K562 (cell line): ENCODE measurements around the gene CPSF4L. TPM values are rescaled to one million over a fixed set of nuclear protein-coding genes. Genes with fewer than 3 reads are reported as not detected.

ENCODE experiments used
- ATAC-seq: fragments of 200-7000 bp; cut with Tn5 transposase; 3 replicates; pipeline ENCODE4 v1.9.1; 2020; ENCODE audit warnings: moderate library complexity
- BruUV-seq: library from RNA; stranded (reverse); fragments of 400-500 nt; replicated peaks from 2 replicates; lab custom pipeline; 2021; lab: Mats Ljungman, UMichigan
- CTCF ChIA-PET: fragments of 300-600 bp; formaldehyde crosslinking; extraction: SDS; loops from one replicate; lab custom pipeline; 2021; ENCODE audit warnings: low intra/inter-chr PET ratio; lab: Yijun Ruan, JAX
- POLR2A ChIA-PET: fragments of 300-600, 350-650 bp; sonication (Branson Sonifier 250); formaldehyde crosslinking; extraction: SDS; loops from one replicate; lab custom pipeline; 2021; ENCODE audit warnings: antibody characterized with exemption, inconsistent platforms; lab: Yijun Ruan, JAX
- DNase-seq, 4 experiments: peaks; one replicate each; pipeline versions ENCODE4 v3.0.0 to v3.0.0-alpha.2; 2011 to 2018; ENCODE audit warnings: low spot score in 3 of 4, mixed read lengths in 3 of 4; ENCODE audit errors: extremely low read depth in 1 of 4
- FAIRE-seq: peaks from 2 replicates; lab custom pipeline; 2011; peaks lifted over from hg19 to GRCh38; lab: Jason Lieb, UNC
- H2AFZ ChIP-seq: 2 replicates; pipeline ENCODE4 v1.6.0; 2011; ENCODE audit warnings: low read depth, low read length, control low read depth, inconsistent platforms
- H3K27ac ChIP-seq: fragments of 200-600 bp; 3 replicates; pipeline ENCODE4 v1.8.0; 2011; ENCODE audit warnings: low read depth, mild to moderate bottlenecking, control low read depth, inconsistent platforms, low read length, moderate library complexity, mixed read lengths; ENCODE audit errors: extremely low read depth
- H3K27me3 ChIP-seq, 2 experiments: fragments of 300-600 bp in 1 of 2; 2 replicates in 1 of 2; 3 replicates in 1 of 2; pipeline versions ENCODE4 v1.6.0 to v1.8.0; 2011; ENCODE audit warnings: inconsistent platforms in 2 of 2, low read length in 2 of 2, mild to moderate bottlenecking in 1 of 2, mixed read lengths in 1 of 2, moderate library complexity in 1 of 2; ENCODE audit not compliant: control insufficient read depth in 2 of 2, insufficient read depth in 2 of 2
- H3K36me3 ChIP-seq: fragments of 300-600 bp; 3 replicates; pipeline ENCODE4 v1.8.0; 2011; ENCODE audit warnings: mild to moderate bottlenecking, low read length, inconsistent platforms; ENCODE audit not compliant: control insufficient read depth, insufficient read depth
- H3K4me1 ChIP-seq, 2 experiments: fragments of 200-600 bp in 1 of 2; replicated peaks in 1 of 2; 2 replicates in 1 of 2; 3 replicates in 1 of 2; pipeline versions ENCODE4 v1.5.1 to v1.8.0; 2011; ENCODE audit warnings: inconsistent platforms in 2 of 2, low read length in 2 of 2, mild to moderate bottlenecking in 1 of 2, mixed read lengths in 1 of 2, moderate library complexity in 1 of 2; ENCODE audit not compliant: control insufficient read depth in 2 of 2, insufficient read depth in 2 of 2
- H3K4me2 ChIP-seq: 2 replicates; pipeline ENCODE4 v1.6.1; 2011; ENCODE audit warnings: low read length, control low read depth, inconsistent platforms, mixed read lengths; ENCODE audit not compliant: insufficient read depth
- H3K4me3 ChIP-seq: fragments of 200-600 bp; sonication (generic), shearing (Covaris generic); 2 replicates; pipeline ENCODE4 v1.5.1; 2016; ENCODE audit warnings: control low read depth, inconsistent platforms
- H3K79me2 ChIP-seq: fragments of 200-600 bp; 3 replicates; pipeline ENCODE4 v1.8.0; 2011; ENCODE audit warnings: low read length, inconsistent platforms; ENCODE audit not compliant: control insufficient read depth, insufficient read depth
- H3K9ac ChIP-seq, 2 experiments: 2 replicates each; pipeline versions ENCODE4 v1.6.0 to v1.6.1; 2011; ENCODE audit warnings: low read depth in 2 of 2, low read length in 2 of 2, control low read depth in 1 of 2, inconsistent platforms in 1 of 2, mild to moderate bottlenecking in 1 of 2, mixed read lengths in 1 of 2; ENCODE audit not compliant: insufficient read depth in 1 of 2
- H3K9me1 ChIP-seq: one replicate; pipeline ENCODE4 v1.6.0; 2011; ENCODE audit warnings: inconsistent platforms, mild to moderate bottlenecking, low read length, moderate library complexity; ENCODE audit not compliant: control insufficient read depth, insufficient read depth
- H3K9me3 ChIP-seq: replicated peaks from 2 replicates; pipeline ENCODE4 v1.5.1; 2011; ENCODE audit warnings: low read depth, low read length, inconsistent platforms; ENCODE audit not compliant: control insufficient read depth, insufficient read depth
- H4K20me1 ChIP-seq: replicated peaks from 2 replicates; pipeline ENCODE4 v1.6.1; 2011; ENCODE audit warnings: low read length, inconsistent platforms, mixed read lengths; ENCODE audit not compliant: control insufficient read depth, insufficient read depth
- CHD4 ChIP-seq: fragments of 200-600 bp; sonication (generic); IDR thresholded peaks from 3 replicates; pipeline ENCODE4 v1.6.1; 2012; ENCODE audit warnings: low read depth, mild to moderate bottlenecking, mixed read lengths, low read length, inconsistent platforms; ENCODE audit not compliant: insufficient read depth, insufficient replicate concordance, poor library complexity, severe bottlenecking
- FOXA1 ChIP-seq: fragments of 450-650 bp; IDR thresholded peaks from 2 replicates; pipeline ENCODE4 v1.6.1; 2016; ENCODE audit warnings: mild to moderate bottlenecking, borderline replicate concordance
- FOXK2 ChIP-seq, 2 experiments: fragments of 450-650 bp; IDR thresholded peaks in 1 of 2; conservative IDR thresholded peaks in 1 of 2; 2 replicates each; pipeline ENCODE4 v1.6.1; 2016; ENCODE audit warnings: low read depth in 2 of 2, mild to moderate bottlenecking in 1 of 2
- MECOM ChIP-seq: fragments of 250-450 bp; sonication (Bioruptor Pico); IDR thresholded peaks from 2 replicates; pipeline ENCODE4 v1.8.0; 2022; ENCODE audit warnings: inconsistent platforms
- NCOA4 ChIP-seq: fragments of 450-650 bp; IDR thresholded peaks from 2 replicates; pipeline ENCODE4 v1.6.1; 2018; ENCODE audit warnings: mild to moderate bottlenecking; ENCODE audit not compliant: partially characterized antibody
- NR2F6 ChIP-seq: fragments of 450-650 bp; formaldehyde crosslinking; IDR thresholded peaks from 2 replicates; pipeline ENCODE4 v1.4.0; 2020; ENCODE audit warnings: mild to moderate bottlenecking
- PML ChIP-seq: IDR thresholded peaks from 2 replicates; pipeline ENCODE4 v1.6.1; 2012; ENCODE audit warnings: low read length, inconsistent platforms
- PPARD ChIP-seq: fragments of 250-450 bp; sonication (Bioruptor Pico); IDR thresholded peaks from 2 replicates; pipeline ENCODE4 v1.8.0; 2022; ENCODE audit warnings: inconsistent platforms, mild to moderate bottlenecking, moderate library complexity
- STAT5B ChIP-seq: fragments of 250-450 bp; sonication (Bioruptor Pico); IDR thresholded peaks from 2 replicates; pipeline ENCODE4 v1.8.0; 2021; ENCODE audit warnings: mild to moderate bottlenecking, inconsistent platforms
- TBP ChIP-seq: optimal IDR thresholded peaks from 2 replicates; pipeline ENCODE3; 2011; ENCODE audit warnings: low read depth, low read length, improper control_type of control experiment
- ZNF3 ChIP-seq: fragments of 250-450 bp; sonication (Bioruptor Pico); IDR thresholded peaks from 2 replicates; pipeline ENCODE4 v1.5.0; 2021; ENCODE audit warnings: mild to moderate bottlenecking, moderate library complexity
- ZNF316 ChIP-seq: fragments of 450-650 bp; IDR thresholded peaks from 2 replicates; pipeline ENCODE4 v1.6.1; 2016
- ZNF384 ChIP-seq: IDR thresholded peaks from 2 replicates; pipeline ENCODE4 v1.6.1; 2012; ENCODE audit warnings: low read depth, low read length, improper control_type of control experiment
- ZNF668 ChIP-seq: fragments of 250-450 bp; sonication (Bioruptor Pico); IDR thresholded peaks from 2 replicates; pipeline ENCODE4 v1.8.0; 2022; ENCODE audit warnings: mild to moderate bottlenecking, inconsistent platforms
- ZNF830 ChIP-seq: fragments of 250-450 bp; sonication (Bioruptor Pico); IDR thresholded peaks from 2 replicates; pipeline ENCODE4 v1.5.0; 2021; ENCODE audit warnings: mild to moderate bottlenecking
- WGBS: fragments of 100-300 bp; shearing (Covaris generic); methylation state at CpG from one replicate; pipeline ENCODE4 v1.1.6; 2016; ENCODE audit warnings: low coverage, mixed read lengths; ENCODE audit not compliant: insufficient coverage; ENCODE audit errors: missing lambda C conversion rate; 5-methylcytosine and 5-hydroxymethylcytosine counted together
- in situ Hi-C: fragments of 300-500 bp; cut with MboI; formaldehyde crosslinking; loops from 4 replicates; pipeline ENCODE4 v1.15.0; 2018; ENCODE audit warnings: inconsistent platforms, mixed read lengths
- intact Hi-C: fragments of 100-400 bp; cut with micrococcal nuclease; formaldehyde crosslinking; loops from 2 replicates; pipeline ENCODE4 v1.14.2; 2022
- polyA plus RNA-seq, 8 experiments: library from polyadenylated mRNA; depleted of rRNA in 4 of 8; stranded (reverse) in 5 of 8; unstranded in 3 of 8; fragments of >200 nt; fragmentation: Nextera tagmentation in 2 of 8; fragmentation: Illumina TruSeq in 1 of 8; extraction: Ambion mirVana in 2 of 8; extraction: Trizol in 1 of 8; gene quantifications; 2 replicates each; pipeline versions ENCODE4 v1.2.1 to v1.2.3, GENCODE V29; 2011 to 2014; ENCODE audit warnings: inconsistent platforms in 1 of 8, missing spikeins in 1 of 8
- total RNA-seq, 7 experiments: library from RNA; depleted of rRNA in 6 of 7; stranded (reverse); fragments of >200 nt in 6 of 7; fragmentation: Illumina TruSeq in 2 of 7; extraction: Trizol in 2 of 7; gene quantifications; 2 replicates each; pipeline versions ENCODE4 v1.2.1 to v1.2.3, GENCODE V29; 2011 to 2021; ENCODE audit warnings: low replicate concordance in 1 of 7
- TF ChIP-seq, protein P1 (sequence below): fragments of 250-450 bp; sonication (Bioruptor Pico); IDR thresholded peaks from 2 replicates; pipeline ENCODE4 v1.8.0; 2021; ENCODE audit warnings: moderate library complexity, mild to moderate bottlenecking, inconsistent platforms
- TF ChIP-seq, protein P2 (sequence below): fragments of 450-650 bp; IDR thresholded peaks from one replicate; pipeline ENCODE4 v1.6.1; 2018; ENCODE audit warnings: mild to moderate bottlenecking, moderate library complexity; ENCODE audit not compliant: partially characterized antibody

Gene CPSF4L
- total and polyA plus RNA-seq, 9 of the 15 experiments (the other 6 are each of a cell fraction or from before 2014, with no cell fraction given), result not detected

- Histone ChIP-seq H4K20me1 (peaks cover 15% of the 10 kb centered on the region), H3K9ac (no peak overlapping the region), H2AFZ (no peak overlapping the region), H3K4me1 (peaks cover 0 to 31% of the 10 kb centered on the region in 2 experiments; a peak in 4 of 5 replicates), H3K27ac (no peak overlapping the region), H3K9me3 (no peaks in the 10 kb centered on the region), H3K4me2 (no peak overlapping the region), H3K36me3 (peaks cover 22% of the 10 kb centered on the region; the same call in 2 of the 3 replicates), H3K9me1 (no peaks in the 10 kb centered on the region), H3K79me2 (peaks cover 3% of the 10 kb centered on the region; the same call in 1 of the 3 replicates), H3K4me3 (no peak overlapping the region), H3K27me3 (no peaks in the 10 kb centered on the region; a peak in 1 of 5 replicates)
- in situ Hi-C loops, result no loop called here
- no TSS peak for BruUV-seq
- intact Hi-C loops, result no loop called here
- DNase-seq (no peak), ATAC-seq (no peak), FAIRE-seq (no peak)
- POLR2A ChIA-PET, result interaction anchor here (1.1 to 1.3 kb wide), 2 partner anchors 16 to 152 kb away, joined by 3 to 4 read pairs; no protein-coding TSS in a partner anchor
- whole genome bisulfite sequencing, result 62% methylated on average over 9 of the region's 9 CpGs
- no peak for TF ChIP-seq ZNF668 (CRISPR knock-in tag)
- TF ChIP-seq, protein P1, sequence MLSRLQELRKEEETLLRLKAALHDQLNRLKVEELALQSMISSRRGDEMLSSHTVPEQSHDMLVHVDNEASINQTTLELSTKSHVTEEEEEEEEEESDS (CRISPR knock-in tag), result no peak
- TF ChIP-seq FOXK2 (conservative IDR thresholded peaks at IDR 0.05 in 1 of 2, IDR thresholded peaks at IDR 0.05 in 1 of 2; ENCODE audit: low read depth in 2 of 2), result no peak
- TF ChIP-seq, protein P2, sequence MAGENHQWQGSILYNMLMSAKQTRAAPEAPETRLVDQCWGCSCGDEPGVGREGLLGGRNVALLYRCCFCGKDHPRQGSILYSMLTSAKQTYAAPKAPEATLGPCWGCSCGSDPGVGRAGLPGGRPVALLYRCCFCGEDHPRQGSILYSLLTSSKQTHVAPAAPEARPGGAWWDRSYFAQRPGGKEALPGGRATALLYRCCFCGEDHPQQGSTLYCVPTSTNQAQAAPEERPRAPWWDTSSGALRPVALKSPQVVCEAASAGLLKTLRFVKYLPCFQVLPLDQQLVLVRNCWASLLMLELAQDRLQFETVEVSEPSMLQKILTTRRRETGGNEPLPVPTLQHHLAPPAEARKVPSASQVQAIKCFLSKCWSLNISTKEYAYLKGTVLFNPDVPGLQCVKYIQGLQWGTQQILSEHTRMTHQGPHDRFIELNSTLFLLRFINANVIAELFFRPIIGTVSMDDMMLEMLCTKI, result no peak
- TF ChIP-seq STAT5B (CRISPR knock-in tag), result no peak
- TF ChIP-seq ZNF316, result no peak
- TF ChIP-seq NR2F6 (CRISPR knock-in tag), result no peak
- no peak for TF ChIP-seq PPARD (CRISPR knock-in tag)
- no peak for TF ChIP-seq NCOA4
- TF ChIP-seq CHD4, result no peak
- no peak for TF ChIP-seq ZNF830 (CRISPR knock-in tag)
- TF ChIP-seq PML, result no peak
- TF ChIP-seq TBP, result no peak
- no peak for TF ChIP-seq ZNF384
- no peak for TF ChIP-seq MECOM (CRISPR knock-in tag)
- no peak for TF ChIP-seq FOXA1
- TF ChIP-seq ZNF3, result no peak
- CTCF ChIA-PET, result no interaction called here
These were observed 20.9 kb upstream of the CPSF4L start for GRCh38 chr17:73282629-73283028.
